Neural progenitor cell (in vitro differentiated cells): ENCODE results near the gene KERA.

ENCODE experiments used
- EZH2 ChIP-seq: fragments of 200-600 bp; sonication (generic); IDR thresholded peaks from 2 replicates; pipeline ENCODE4 v1.6.1; 2017; ENCODE audit warnings: antibody characterized with exemption, mild to moderate bottlenecking, moderate library complexity
- EZH2phosphoT487 ChIP-seq: fragments of 200-600 bp; sonication (generic); IDR thresholded peaks from 2 replicates; pipeline ENCODE4 v1.6.1; 2017; ENCODE audit warnings: antibody characterized with exemption
- TF ChIP-seq, protein P1 (sequence below): fragments of 200-600 bp; sonication (generic); IDR thresholded peaks from 2 replicates; pipeline ENCODE4 v1.5.1; 2017; ENCODE audit warnings: antibody characterized with exemption, mild to moderate bottlenecking

DNA sequence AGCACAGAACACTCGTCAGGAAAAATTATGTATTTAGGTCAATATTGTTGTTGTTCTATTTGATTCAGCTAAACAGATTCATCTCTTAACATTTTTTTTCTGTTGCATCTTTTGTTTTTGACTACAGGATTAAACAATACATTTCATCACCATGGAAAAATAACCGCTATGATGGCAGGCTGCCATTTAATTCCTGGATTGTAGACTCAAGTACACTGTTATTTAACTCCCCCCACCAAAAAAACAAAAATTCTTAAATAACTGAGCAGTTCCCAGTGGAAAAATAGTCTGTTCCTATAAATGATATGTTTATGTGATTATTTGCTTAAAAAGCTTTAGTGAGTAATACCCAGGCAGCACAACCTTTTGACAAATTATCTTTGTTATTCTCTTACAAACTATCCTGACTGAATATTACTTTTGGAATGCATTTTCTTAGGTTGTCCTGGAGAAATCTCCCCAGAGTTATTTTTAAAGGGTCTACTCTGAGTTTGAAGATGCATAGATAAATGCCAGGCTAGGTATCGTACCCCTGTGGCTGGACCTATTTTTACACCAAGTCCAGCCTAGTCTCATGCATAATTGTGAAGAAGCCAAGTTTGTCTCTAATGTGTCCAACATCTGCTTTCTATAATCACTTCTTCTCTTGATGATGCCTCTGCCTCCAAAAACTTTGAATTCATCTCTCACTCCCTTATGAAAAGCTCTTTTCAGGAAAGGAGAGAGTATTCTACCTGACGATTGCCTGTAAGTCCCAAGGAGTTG is 3.7 kb downstream of the KERA start:
- TF ChIP-seq, protein P1, sequence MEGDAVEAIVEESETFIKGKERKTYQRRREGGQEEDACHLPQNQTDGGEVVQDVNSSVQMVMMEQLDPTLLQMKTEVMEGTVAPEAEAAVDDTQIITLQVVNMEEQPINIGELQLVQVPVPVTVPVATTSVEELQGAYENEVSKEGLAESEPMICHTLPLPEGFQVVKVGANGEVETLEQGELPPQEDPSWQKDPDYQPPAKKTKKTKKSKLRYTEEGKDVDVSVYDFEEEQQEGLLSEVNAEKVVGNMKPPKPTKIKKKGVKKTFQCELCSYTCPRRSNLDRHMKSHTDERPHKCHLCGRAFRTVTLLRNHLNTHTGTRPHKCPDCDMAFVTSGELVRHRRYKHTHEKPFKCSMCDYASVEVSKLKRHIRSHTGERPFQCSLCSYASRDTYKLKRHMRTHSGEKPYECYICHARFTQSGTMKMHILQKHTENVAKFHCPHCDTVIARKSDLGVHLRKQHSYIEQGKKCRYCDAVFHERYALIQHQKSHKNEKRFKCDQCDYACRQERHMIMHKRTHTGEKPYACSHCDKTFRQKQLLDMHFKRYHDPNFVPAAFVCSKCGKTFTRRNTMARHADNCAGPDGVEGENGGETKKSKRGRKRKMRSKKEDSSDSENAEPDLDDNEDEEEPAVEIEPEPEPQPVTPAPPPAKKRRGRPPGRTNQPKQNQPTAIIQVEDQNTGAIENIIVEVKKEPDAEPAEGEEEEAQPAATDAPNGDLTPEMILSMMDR = no peak
- no peak for TF ChIP-seq EZH2
- no peak for TF ChIP-seq EZH2phosphoT487
